WTC11 (cell line): Measurements from ENCODE around the gene FLRT1. TPM values are rescaled to one million over a fixed set of nuclear protein-coding genes. Genes with fewer than 3 reads are reported as not detected.

Experiments used
- ATAC-seq: fragments of 200-7000 bp; cut with Tn5 transposase; 2 replicates; pipeline ENCODE4 v1.10.0; 2021; ENCODE audit warnings: mild to moderate bottlenecking, moderate library complexity
- CTCF ChIA-PET: fragments of 300-600 bp; sonication (Branson Sonifier 250); formaldehyde crosslinking; loops from one replicate; lab custom pipeline; 2021; ENCODE audit warnings: antibody characterized with exemption; lab: Charles Lee
- POLR2A ChIA-PET: fragments of 350-600 bp; sonication (Branson Sonifier 250); formaldehyde crosslinking; loops from one replicate; lab custom pipeline; 2021; ENCODE audit warnings: antibody characterized with exemption; lab: Charles Lee
- DNase-seq: peaks from one replicate; pipeline ENCODE4 v3.0.0; 2021; ENCODE audit warnings: low spot score
- H3K27ac Mint-ChIP-seq: 2 replicates; pipeline ENCODE4 v1.8.0; 2021; ENCODE audit warnings: mixed read lengths
- H3K27me3 Mint-ChIP-seq: 2 replicates; pipeline ENCODE4 v1.8.0; 2021; ENCODE audit warnings: low read depth, mild to moderate bottlenecking, moderate library complexity, mixed read lengths
- H3K36me3 Mint-ChIP-seq: 2 replicates; pipeline ENCODE4 v1.8.0; 2021; ENCODE audit warnings: mixed read lengths
- H3K4me1 Mint-ChIP-seq: 2 replicates; pipeline ENCODE4 v1.8.0; 2022; ENCODE audit warnings: mixed read lengths
- H3K4me3 Mint-ChIP-seq: 2 replicates; pipeline ENCODE4 v1.8.0; 2021; ENCODE audit warnings: mild to moderate bottlenecking, moderate library complexity, mixed read lengths
- H3K9me3 Mint-ChIP-seq: 2 replicates; pipeline ENCODE4 v1.8.0; 2021; ENCODE audit warnings: mixed read lengths
- GABPB1 ChIP-seq: sonication (generic); formaldehyde crosslinking; IDR thresholded peaks from 2 replicates; pipeline ENCODE4 v1.8.1; 2023; ENCODE audit warnings: mild to moderate bottlenecking, missing genetic modification reagents
- HMGA2 ChIP-seq: fragments of 250-450 bp; sonication (Bioruptor Pico); IDR thresholded peaks from 2 replicates; pipeline ENCODE4 v1.4.0; 2021; ENCODE audit warnings: mild to moderate bottlenecking, moderate library complexity
- NR1H2 ChIP-seq: sonication (generic); formaldehyde crosslinking; IDR thresholded peaks from 2 replicates; pipeline ENCODE4 v1.9.0; 2021; ENCODE audit warnings: mild to moderate bottlenecking, moderate library complexity, missing genetic modification reagents
- OVOL2 ChIP-seq: fragments of 250-450 bp; sonication (Bioruptor Pico); IDR thresholded peaks from 2 replicates; pipeline ENCODE4 v1.9.0; 2021; ENCODE audit warnings: mild to moderate bottlenecking, borderline replicate concordance
- PREB ChIP-seq: sonication (generic); formaldehyde crosslinking; IDR thresholded peaks from 2 replicates; pipeline ENCODE4 v1.8.1; 2022; ENCODE audit warnings: mild to moderate bottlenecking, missing genetic modification reagents, moderate library complexity, borderline replicate concordance
- PRRX2 ChIP-seq: fragments of 250-450 bp; sonication (Bioruptor Pico); IDR thresholded peaks from 2 replicates; pipeline ENCODE4 v1.8.0; 2021; ENCODE audit warnings: mild to moderate bottlenecking
- SMAD3 ChIP-seq: sonication (generic); formaldehyde crosslinking; IDR thresholded peaks from 2 replicates; pipeline ENCODE4 v1.8.0; 2022; ENCODE audit warnings: missing genetic modification reagents, mild to moderate bottlenecking, borderline replicate concordance
- SP1 ChIP-seq: sonication (generic); formaldehyde crosslinking; conservative IDR thresholded peaks from 2 replicates; pipeline ENCODE4 v1.8.1; 2022; ENCODE audit warnings: missing genetic modification reagents
- ZMAT4 ChIP-seq: fragments of 250-450 bp; sonication (Bioruptor Pico); IDR thresholded peaks from 2 replicates; pipeline ENCODE4 v1.9.0; 2021; ENCODE audit warnings: mild to moderate bottlenecking
- ZNF263 ChIP-seq: sonication (generic); formaldehyde crosslinking; IDR thresholded peaks from 2 replicates; pipeline ENCODE4 v1.8.1; 2022; ENCODE audit warnings: low read depth, mild to moderate bottlenecking, moderate library complexity, missing genetic modification reagents
- ZNF396 ChIP-seq: fragments of 250-450 bp; sonication (Bioruptor Pico); IDR thresholded peaks from 2 replicates; pipeline ENCODE4 v1.8.0; 2021; ENCODE audit warnings: mild to moderate bottlenecking, moderate library complexity, borderline replicate concordance
- ZNF425 ChIP-seq: fragments of 250-450 bp; sonication (Bioruptor Pico); conservative IDR thresholded peaks from 2 replicates; pipeline ENCODE4 v1.9.0; 2021; ENCODE audit warnings: mild to moderate bottlenecking
- total RNA-seq: library from RNA; stranded (reverse); gene quantifications from 3 replicates; pipeline ENCODE4 v1.2.3, GENCODE V29; 2021
- TF ChIP-seq, protein P1 (sequence below): sonication (generic); formaldehyde crosslinking; IDR thresholded peaks from 2 replicates; pipeline ENCODE4 v1.8.0; 2022; ENCODE audit warnings: mild to moderate bottlenecking, missing genetic modification reagents
- TF ChIP-seq, protein P2 (sequence below): sonication (generic); formaldehyde crosslinking; IDR thresholded peaks from 2 replicates; pipeline ENCODE4 v1.8.1; 2022; ENCODE audit warnings: low read depth, missing genetic modification reagents, borderline replicate concordance
- TF ChIP-seq, protein P3 (sequence below): sonication (generic); formaldehyde crosslinking; IDR thresholded peaks from 2 replicates; pipeline ENCODE4 v1.8.0; 2022; ENCODE audit warnings: missing genetic modification reagents
- TF ChIP-seq, protein P4 (sequence below): fragments of 250-450 bp; sonication (Bioruptor Pico); IDR thresholded peaks from 2 replicates; pipeline ENCODE4 v1.9.0; 2021; ENCODE audit warnings: moderate library complexity, mild to moderate bottlenecking, inconsistent platforms, borderline replicate concordance

The FLRT1 gene
- total RNA-seq, 1 experiment from 2014 or later = 0.20 TPM

DNA sequence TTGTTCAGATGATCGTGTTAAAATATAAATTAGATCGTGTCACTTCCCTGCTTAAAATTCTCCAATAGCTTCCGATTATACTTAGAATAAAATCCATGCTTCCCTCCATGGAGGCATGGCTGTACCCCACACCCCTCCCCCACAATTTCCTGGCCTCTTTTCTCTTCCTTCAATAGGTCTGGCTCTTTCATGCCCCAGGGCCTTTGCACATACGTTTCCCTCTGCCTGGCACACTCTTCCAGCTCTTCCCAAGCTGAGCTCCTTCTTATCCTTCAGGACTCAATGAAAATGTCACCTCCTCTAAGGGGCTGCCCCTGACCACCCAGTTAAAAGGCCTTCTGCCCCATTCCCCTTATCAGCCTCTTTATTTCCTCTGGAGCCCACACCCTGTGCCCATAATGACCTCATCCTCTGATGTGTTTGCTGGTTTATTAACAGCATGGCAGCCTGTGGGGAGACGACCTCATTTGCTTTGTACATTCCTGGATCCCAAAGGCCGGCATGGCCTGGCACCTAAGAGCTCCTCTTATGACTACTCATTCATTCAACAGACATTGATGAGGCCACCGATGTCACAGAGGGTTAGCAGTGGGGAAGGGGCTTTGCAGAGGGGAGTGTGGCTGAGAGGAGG is 9.0 kb upstream of the FLRT1 start:
- DNase-seq (no peak), ATAC-seq (no peak)
- Mint-ChIP-seq H3K36me3 (no peaks in the 10 kb centered on the region), H3K9me3 (no peaks in the 10 kb centered on the region), H3K27me3 (peaks cover 51% of the 10 kb centered on the region), H3K4me1 (peaks cover 69% of the 10 kb centered on the region), H3K4me3 (no peak overlapping the region), H3K27ac (peak overlapping the region; percentile 19)
- no peak for TF ChIP-seq SMAD3 (CRISPR knock-in tag)
- TF ChIP-seq, protein P1, sequence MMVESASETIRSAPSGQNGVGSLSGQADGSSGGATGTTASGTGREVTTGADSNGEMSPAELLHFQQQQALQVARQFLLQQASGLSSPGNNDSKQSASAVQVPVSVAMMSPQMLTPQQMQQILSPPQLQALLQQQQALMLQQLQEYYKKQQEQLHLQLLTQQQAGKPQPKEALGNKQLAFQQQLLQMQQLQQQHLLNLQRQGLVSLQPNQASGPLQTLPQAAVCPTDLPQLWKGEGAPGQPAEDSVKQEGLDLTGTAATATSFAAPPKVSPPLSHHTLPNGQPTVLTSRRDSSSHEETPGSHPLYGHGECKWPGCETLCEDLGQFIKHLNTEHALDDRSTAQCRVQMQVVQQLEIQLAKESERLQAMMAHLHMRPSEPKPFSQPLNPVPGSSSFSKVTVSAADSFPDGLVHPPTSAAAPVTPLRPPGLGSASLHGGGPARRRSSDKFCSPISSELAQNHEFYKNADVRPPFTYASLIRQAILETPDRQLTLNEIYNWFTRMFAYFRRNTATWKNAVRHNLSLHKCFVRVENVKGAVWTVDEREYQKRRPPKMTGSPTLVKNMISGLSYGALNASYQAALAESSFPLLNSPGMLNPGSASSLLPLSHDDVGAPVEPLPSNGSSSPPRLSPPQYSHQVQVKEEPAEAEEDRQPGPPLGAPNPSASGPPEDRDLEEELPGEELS (CRISPR knock-in tag) = no peak
- TF ChIP-seq HMGA2 (CRISPR knock-in tag) = no peak
- no peak for TF ChIP-seq ZNF425 (CRISPR knock-in tag)
- TF ChIP-seq, protein P2, sequence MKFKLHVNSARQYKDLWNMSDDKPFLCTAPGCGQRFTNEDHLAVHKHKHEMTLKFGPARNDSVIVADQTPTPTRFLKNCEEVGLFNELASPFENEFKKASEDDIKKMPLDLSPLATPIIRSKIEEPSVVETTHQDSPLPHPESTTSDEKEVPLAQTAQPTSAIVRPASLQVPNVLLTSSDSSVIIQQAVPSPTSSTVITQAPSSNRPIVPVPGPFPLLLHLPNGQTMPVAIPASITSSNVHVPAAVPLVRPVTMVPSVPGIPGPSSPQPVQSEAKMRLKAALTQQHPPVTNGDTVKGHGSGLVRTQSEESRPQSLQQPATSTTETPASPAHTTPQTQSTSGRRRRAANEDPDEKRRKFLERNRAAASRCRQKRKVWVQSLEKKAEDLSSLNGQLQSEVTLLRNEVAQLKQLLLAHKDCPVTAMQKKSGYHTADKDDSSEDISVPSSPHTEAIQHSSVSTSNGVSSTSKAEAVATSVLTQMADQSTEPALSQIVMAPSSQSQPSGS (CRISPR knock-in tag) = no peak
- no peak for TF ChIP-seq NR1H2 (CRISPR knock-in tag)
- TF ChIP-seq, protein P3, sequence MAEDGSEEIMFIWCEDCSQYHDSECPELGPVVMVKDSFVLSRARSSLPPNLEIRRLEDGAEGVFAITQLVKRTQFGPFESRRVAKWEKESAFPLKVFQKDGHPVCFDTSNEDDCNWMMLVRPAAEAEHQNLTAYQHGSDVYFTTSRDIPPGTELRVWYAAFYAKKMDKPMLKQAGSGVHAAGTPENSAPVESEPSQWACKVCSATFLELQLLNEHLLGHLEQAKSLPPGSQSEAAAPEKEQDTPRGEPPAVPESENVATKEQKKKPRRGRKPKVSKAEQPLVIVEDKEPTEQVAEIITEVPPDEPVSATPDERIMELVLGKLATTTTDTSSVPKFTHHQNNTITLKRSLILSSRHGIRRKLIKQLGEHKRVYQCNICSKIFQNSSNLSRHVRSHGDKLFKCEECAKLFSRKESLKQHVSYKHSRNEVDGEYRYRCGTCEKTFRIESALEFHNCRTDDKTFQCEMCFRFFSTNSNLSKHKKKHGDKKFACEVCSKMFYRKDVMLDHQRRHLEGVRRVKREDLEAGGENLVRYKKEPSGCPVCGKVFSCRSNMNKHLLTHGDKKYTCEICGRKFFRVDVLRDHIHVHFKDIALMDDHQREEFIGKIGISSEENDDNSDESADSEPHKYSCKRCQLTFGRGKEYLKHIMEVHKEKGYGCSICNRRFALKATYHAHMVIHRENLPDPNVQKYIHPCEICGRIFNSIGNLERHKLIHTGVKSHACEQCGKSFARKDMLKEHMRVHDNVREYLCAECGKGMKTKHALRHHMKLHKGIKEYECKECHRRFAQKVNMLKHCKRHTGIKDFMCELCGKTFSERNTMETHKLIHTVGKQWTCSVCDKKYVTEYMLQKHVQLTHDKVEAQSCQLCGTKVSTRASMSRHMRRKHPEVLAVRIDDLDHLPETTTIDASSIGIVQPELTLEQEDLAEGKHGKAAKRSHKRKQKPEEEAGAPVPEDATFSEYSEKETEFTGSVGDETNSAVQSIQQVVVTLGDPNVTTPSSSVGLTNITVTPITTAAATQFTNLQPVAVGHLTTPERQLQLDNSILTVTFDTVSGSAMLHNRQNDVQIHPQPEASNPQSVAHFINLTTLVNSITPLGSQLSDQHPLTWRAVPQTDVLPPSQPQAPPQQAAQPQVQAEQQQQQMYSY (CRISPR knock-in tag) = no peak
- no peak for TF ChIP-seq ZNF396 (CRISPR knock-in tag)
- no peak for TF ChIP-seq ZNF263 (CRISPR knock-in tag)
- no peak for TF ChIP-seq GABPB1
- no peak for TF ChIP-seq ZMAT4 (CRISPR knock-in tag)
- no peak for TF ChIP-seq OVOL2 (CRISPR knock-in tag)
- TF ChIP-seq, protein P4, sequence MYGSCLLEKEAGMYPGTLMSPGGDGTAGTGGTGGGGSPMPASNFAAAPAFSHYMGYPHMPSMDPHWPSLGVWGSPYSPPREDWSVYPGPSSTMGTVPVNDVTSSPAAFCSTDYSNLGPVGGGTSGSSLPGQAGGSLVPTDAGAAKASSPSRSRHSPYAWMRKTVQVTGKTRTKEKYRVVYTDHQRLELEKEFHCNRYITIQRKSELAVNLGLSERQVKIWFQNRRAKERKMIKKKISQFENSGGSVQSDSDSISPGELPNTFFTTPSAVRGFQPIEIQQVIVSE (CRISPR knock-in tag) = no peak
- no peak for TF ChIP-seq SP1 (CRISPR knock-in tag)
- no peak for TF ChIP-seq PREB (CRISPR knock-in tag)
- no peak for TF ChIP-seq PRRX2
- POLR2A ChIA-PET = interaction anchor here (1.0 kb wide), 1 partner anchor 109 kb away, joined by 3 read pairs; no protein-coding TSS in a partner anchor
- CTCF ChIA-PET = interaction anchor here (0.8 to 9.6 kb wide), 3 partner anchors 19 to 120 kb away, joined by 3 to 75 read pairs (median 3); no protein-coding TSS in a partner anchor
